GM19328 (cell line): ENCODE data around the gene BRMS1L.
"Not testable (repeated sequence)": the region's sequence is repeated elsewhere in the genome, so short reads cannot be mapped to it uniquely, and the experiment has no call there.

Experiments
- ATAC-seq: cut with Tn5 transposase; IDR thresholded peaks from one replicate; pipeline ENCODE4 v1.9.1; 2021; ENCODE audit warnings: mild to moderate bottlenecking, moderate library complexity; ENCODE audit not compliant: unreplicated experiment

The BRMS1L gene, protein sequence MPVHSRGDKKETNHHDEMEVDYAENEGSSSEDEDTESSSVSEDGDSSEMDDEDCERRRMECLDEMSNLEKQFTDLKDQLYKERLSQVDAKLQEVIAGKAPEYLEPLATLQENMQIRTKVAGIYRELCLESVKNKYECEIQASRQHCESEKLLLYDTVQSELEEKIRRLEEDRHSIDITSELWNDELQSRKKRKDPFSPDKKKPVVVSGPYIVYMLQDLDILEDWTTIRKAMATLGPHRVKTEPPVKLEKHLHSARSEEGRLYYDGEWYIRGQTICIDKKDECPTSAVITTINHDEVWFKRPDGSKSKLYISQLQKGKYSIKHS

DNA sequence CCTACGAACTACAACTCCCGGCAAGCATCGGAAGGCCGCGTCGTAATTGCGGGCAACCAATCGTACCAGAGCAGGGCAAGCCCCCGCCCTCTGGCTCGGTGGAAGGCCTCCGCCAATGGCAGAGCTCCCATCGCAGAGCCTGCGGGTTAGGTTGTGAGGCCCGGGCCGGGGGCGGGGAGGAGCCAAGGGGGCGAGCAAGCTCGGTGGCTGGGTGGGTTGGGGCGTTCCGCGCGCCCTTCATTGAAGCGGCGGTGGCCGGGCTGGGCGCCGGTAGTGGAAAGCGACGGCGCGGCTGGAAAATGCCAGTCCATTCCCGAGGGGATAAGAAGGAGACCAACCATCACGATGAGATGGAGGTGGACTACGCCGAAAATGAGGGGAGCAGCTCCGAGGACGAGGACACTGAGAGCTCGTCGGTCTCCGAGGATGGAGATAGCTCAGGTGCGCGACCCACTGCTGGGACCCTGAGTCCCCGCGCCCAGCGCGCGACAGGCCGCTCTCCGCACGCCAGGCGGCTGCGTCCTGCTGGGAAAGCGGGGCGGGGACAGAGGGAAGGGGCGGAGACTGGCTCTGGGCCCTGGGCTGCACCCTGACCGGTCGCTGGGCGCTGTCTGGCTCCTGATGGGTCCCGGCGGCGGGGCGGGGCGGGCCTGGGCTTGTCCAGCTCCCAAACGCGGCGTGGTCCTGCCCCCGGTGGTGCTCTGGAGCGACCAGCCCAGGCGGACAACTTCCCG is at the start of gene BRMS1L:
TSS of gene BRMS1L (plus strand) at position 121 of the 734 bp plus-strand sequence. CDS start at position 300, 179 bp downstream.
- peak; percentile 98 for ATAC-seq

- ATAC-seq = no peak
These were observed 49.3 kb upstream of the BRMS1L start for GRCh38 chr14:35776823-35777222.

GRCh38 chr14:35777550-35777949 is 48.6 kb upstream of the BRMS1L start:
- not testable (repeated sequence) for ATAC-seq

- no peak for ATAC-seq
These were observed 46.8 kb upstream of the BRMS1L start for GRCh38 chr14:35779368-35779767.

GRCh38 chr14:35783699-35784098 is 42.4 kb upstream of the BRMS1L start:
- ATAC-seq = no peak

DNA sequence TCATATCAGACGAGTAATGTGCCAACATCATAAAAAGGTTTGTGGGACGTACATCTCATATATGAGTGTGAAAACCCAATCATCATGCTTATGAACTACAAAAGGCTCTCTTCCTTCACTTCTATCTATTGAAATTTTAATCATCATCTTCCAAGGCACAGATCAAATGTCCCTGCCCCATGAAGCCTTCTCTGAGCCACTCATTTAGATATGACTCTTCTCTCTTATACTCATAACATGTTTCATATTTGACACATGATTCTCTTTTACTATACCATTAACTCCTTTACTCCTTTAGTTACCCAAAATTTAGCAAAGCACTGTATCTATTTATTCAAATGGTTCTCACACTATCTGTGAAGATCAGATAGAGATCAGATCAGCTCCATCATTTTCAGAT is 39.3 kb upstream of the BRMS1L start:
- no peak for ATAC-seq

GRCh38 chr14:35789651-35790050 is 36.5 kb upstream of the BRMS1L start:
- no peak for ATAC-seq

DNA sequence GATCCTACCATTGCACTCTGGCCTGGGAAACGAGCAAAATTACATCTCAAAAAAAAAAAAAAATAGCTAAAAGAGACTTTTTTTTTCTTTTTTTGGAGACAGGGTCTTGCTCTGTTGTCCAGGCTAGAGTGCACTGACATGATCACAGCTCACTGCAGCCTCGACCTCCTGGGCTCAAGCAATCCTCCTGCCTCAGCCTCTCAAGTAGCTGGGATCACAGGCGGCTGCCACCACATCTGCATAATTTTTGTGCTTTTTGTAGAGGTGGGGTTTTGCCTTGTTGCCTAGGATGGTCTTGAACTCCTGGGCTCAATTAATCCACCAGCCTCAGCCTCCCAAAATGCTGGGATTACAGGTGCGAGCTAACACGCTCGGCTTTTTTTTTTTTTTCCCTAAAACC is 28.3 kb upstream of the BRMS1L start:
- ATAC-seq = no peak

- no peak for ATAC-seq
These were observed 19.9 kb upstream of the BRMS1L start for GRCh38 chr14:35806006-35806907.

DNA sequence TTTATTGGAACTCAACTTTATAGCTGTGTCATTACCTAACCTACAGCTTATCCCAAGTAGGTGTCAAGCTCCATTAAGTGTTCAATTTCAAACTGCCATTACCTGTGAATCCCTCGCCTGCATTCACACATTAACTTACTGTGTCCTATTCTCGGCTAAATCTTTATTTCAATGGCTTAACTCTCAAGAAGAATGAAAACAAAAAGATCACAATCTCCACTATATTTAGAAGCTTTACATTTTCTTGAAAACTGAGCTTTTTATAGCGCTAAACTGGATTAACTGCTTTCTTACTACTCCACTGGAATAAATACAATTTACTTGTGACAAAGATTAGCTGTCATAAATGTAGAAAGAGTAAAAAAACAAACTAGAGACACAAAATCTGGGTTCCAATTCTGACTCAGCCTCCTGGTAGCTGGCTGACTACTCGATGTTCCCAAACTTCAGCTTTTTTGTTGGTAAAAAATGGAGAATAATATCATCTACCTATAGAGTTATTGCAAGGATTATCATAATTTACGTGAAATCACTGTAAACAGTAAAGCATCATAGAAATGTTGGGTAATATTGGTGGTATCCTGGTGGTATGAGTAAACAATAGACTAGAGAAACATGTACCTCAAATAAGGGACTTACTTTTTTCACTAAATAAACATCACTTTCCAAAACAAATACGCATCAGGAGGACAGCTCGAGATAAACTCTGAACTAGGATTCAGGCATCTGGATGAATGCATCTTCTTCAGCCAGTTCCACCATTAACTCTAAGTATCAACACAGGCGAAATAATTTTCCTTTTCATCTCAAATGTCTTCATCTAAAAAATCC is 18.8 kb upstream of the BRMS1L start:
- ATAC-seq = no peak

DNA sequence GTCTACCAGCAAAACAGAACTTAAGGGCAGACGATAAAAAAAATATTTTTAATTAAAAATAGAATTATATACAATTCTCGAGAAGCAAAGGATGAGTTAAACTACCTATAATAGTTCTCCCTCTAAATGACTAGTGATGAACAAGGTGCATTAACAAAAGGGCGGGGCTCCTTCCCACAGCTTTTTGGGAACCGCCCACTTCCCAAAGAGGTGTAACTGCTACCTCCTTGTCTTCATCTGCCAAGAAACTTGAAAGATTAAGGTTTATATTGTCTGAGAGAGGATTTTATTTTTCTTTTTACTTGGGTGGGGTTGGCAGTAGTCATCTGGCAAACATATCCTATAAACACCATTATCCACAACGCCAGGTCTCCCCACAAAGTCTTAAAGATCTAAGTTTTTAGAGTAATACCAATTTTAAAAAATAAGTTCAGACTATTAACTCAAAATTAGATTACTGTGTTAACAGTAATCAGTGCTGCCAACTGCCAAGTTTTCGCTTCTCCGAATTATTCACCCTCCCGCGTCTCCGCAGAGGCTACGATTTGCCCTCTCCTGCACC is 18.0 kb upstream of the BRMS1L start:
- ATAC-seq = no peak

DNA sequence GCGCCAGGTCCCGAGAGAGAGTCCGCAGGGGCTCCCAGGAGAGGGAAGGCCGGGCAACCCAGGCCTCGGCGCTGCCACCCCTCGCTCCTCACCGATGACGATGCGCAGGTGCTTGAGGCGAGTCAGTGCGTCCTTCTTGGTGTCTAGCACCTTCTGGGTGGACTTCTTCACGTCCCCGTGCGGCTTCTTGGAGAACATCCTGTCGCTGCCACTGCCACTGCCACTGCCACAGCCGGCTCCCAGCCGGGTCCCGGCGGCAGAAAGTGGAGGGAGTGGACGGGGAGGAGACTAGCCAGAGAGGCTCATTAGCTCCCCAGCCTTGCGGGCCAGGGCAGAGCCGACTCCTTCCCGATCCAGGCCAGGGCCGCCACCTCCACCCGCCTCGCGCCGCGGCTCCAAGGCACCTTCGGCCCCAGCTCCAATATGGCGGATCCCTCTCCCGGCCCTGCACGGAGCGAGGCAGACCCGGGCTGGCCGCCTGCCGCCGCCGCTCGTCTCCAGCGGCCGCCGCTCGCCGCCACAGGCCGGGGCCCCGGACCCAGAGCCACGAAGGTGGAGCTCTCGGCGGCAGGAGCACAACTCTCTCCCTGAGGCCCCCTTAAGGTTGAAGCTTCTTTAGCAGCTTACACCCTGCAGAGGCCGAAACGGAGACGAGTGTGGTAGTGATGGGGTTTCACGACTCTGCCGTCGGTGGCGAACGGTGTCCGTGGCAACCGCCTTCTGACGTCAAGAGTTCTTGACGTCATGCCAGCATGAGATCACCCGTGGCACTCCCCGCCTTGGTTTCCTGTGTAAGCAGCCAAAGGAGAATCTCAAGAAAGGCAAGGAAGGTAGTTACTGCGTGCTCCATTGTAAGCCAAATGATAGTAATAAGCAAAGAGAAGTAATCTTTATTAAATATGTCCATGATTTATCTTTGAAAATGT is 17.2 kb upstream of the BRMS1L start, which contains the start of gene RALGAPA1:
TSS of gene RALGAPA1 (minus strand) at position 658 of the 926 bp plus-strand sequence. CDS start at position 198, 460 bp downstream.
- ATAC-seq = peak; percentile 98

DNA sequence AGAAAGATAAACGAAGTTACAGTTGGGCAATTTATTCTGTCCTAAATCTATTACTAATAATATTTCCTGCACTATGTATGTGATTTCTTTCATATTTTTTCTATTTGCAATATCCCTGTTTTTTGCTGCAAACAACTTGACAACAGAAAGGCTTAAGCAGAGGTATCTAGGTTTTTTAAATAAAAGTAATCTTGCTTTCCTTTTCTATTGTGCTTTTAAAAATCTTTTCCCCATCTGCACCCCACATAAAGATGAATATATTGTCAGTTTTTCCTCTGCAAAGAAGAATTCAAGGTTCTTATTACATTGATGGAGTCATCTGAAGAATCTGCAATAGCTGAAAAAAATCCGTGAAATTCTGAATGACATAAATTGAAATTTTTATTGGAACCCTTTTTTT is 16.5 kb upstream of the BRMS1L start:
- no peak for ATAC-seq

DNA sequence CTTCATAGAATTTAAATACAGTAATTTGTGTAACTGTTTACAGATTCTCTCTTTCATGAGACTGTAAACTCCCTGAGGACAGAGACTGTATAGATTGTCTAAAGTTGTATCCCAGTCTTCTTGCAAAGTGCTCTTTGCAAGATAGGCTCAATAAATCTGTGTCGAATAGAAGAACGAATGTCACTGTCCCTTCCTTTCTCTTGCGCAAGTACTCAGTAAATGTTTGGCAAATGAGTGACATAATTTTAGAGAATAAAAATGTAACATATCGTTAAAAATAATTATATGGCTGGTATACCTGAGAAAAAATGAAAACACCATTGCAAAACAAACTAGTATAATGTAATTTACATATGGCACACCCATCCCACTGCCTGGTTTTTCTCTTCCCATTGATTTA is 15.2 kb upstream of the BRMS1L start:
- no peak for ATAC-seq

DNA sequence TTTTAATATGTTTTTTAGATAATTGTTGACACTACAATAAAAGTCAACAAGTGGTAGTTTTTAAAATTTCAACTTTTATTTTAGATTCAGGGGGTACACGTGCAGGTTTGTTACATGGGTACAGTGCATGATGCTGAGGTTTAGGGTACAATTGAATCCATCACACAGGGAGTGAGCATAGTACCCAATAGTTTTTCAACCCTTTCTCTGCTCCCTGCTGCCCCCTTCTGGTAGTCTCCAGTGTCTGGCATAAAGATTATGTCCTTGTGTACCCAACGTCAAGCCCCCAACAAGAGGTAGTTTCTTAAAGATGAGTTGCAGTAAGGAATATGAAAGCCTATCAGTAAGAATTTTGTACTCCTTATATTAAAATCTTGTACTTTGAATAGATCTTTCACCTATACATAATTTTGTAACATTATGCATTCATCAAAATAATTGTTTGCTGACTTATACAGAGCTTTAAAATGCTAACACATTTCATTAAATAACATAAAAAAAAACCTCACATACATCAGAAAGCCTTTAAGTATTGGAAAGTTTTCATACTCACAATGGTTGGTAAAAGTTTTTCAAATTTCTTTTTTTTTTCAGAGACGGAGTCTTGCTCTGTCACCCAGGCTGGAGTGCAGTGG is 11.7 kb upstream of the BRMS1L start:
- peak; percentile 62 for ATAC-seq

- no peak for ATAC-seq
These were observed 7.6 kb upstream of the BRMS1L start for GRCh38 chr14:35818346-35819115.
